PFSK-1 (cell line): ENCODE data around the gene NRBP1.

Experiments
- POLR2AphosphoS5 ChIP-seq: IDR thresholded peaks from 2 replicates; pipeline ENCODE4 v1.6.1; 2012; ENCODE audit warnings: low read depth, mild to moderate bottlenecking, control low read depth, low read length, moderate library complexity
- REST ChIP-seq, 2 experiments: IDR thresholded peaks; 2 replicates each; pipeline versions ENCODE4 v1.6.1 to v1.8.0; 2011 to 2012; ENCODE audit warnings: low read depth in 2 of 2, low read length in 2 of 2, control low read depth in 1 of 2, inconsistent platforms in 1 of 2, mild to moderate bottlenecking in 1 of 2, moderate library complexity in 1 of 2; ENCODE audit not compliant: insufficient read depth in 1 of 2
- SIN3A ChIP-seq: IDR thresholded peaks from 2 replicates; pipeline ENCODE4 v1.6.1; 2012; ENCODE audit warnings: mild to moderate bottlenecking, low read length, moderate library complexity, borderline replicate concordance; ENCODE audit not compliant: insufficient read depth

- TF ChIP-seq REST (IDR thresholded peaks at IDR 0.05; ENCODE audit: insufficient read depth in 1 of 2, low read depth in 2 of 2, low read length in 2 of 2) (no peak), POLR2AphosphoS5 (no peak), SIN3A (no peak)
These were observed 14.5 kb downstream of the NRBP1 start for GRCh38 chr2:27442920-27443282.
